Activated T-helper 2 cell treated with anti-CD3 and anti-CD28 coated beads, Interferon-gamma antibody, Interleukin-2, Interleukin-4, amounts not matched to agents 10 μg/mL and 5 μg/mL and 100 μg/mL, durations not matched to agents 14 hours and 24 hours and 36 hours (primary cell): ENCODE results near the gene PCDHGA12. TPM values are rescaled to one million over a fixed set of nuclear protein-coding genes. Genes with fewer than 3 reads are reported as not detected.
"Not testable (repeated sequence)": the region's sequence is repeated elsewhere in the genome, so short reads cannot be mapped to it uniquely, and the experiment has no call there.

Experiments
- DNase-seq: peaks from one replicate; pipeline ENCODE4 v3.0.0; 2021; ENCODE audit warnings: low spot score
- H3K27ac Mint-ChIP-seq: one replicate; pipeline ENCODE4 v1.8.0; 2021; ENCODE audit warnings: mixed read lengths
- H3K27me3 Mint-ChIP-seq: one replicate; pipeline ENCODE4 v1.8.0; 2021; ENCODE audit warnings: low read depth, mixed read lengths
- H3K36me3 Mint-ChIP-seq: one replicate; pipeline ENCODE4 v1.8.0; 2021; ENCODE audit warnings: low read depth, mixed read lengths
- H3K4me1 Mint-ChIP-seq: one replicate; pipeline ENCODE4 v1.8.0; 2021; ENCODE audit warnings: low read depth, mixed read lengths
- H3K4me3 Mint-ChIP-seq: one replicate; pipeline ENCODE4 v1.8.0; 2021; ENCODE audit warnings: low read depth, mild to moderate bottlenecking, moderate library complexity, mixed read lengths
- H3K9me3 Mint-ChIP-seq: one replicate; pipeline ENCODE4 v1.8.0; 2021; ENCODE audit warnings: mixed read lengths
- intact Hi-C: fragments of 100-400 bp; cut with micrococcal nuclease; formaldehyde crosslinking; loops from one replicate; pipeline ENCODE4 v1.15.1; 2023
- total RNA-seq: library from RNA; stranded (reverse); gene quantifications from 2 replicates; pipeline ENCODE4 v1.2.3, GENCODE V29; 2022

PCDHGA12 gene
- total RNA-seq = 0.11 and 0.16 TPM in 2 replicates

GRCh38 chr5:141430332-141431113, at the start of gene PCDHGA12:
Gene PCDHGA12, plus strand, starts transcription at chr5:141430507. Its CDS starts 253 bp downstream, at chr5:141430760.
- Mint-ChIP-seq H3K4me1 (peaks cover 2% of the 10 kb centered on the region), H3K36me3 (peaks cover 2% of the 10 kb centered on the region), H3K9me3 (peaks cover 19% of the 10 kb centered on the region), H3K27ac (no peak within 1 kb of the TSS), H3K4me3 (peak within 1 kb of the TSS; percentile 63), H3K27me3 (peaks cover 24% of the 10 kb centered on the region)
- DNase-seq = no peak
- intact Hi-C loops = no loop called here

- H3K36me3 Mint-ChIP-seq = no peaks in the 10 kb centered on the region
- peaks cover 38% of the 10 kb centered on the region for H3K9me3 Mint-ChIP-seq
- intact Hi-C loops = no loop called here
- peak within 1 kb of the TSS; percentile 75 for H3K4me3 Mint-ChIP-seq
- no peak for DNase-seq
- no peak within 1 kb of the TSS for H3K27ac Mint-ChIP-seq
- peaks cover 11% of the 10 kb centered on the region for H3K27me3 Mint-ChIP-seq
- H3K4me1 Mint-ChIP-seq = no peaks in the 10 kb centered on the region
These were observed 47.6 kb upstream of the PCDHGA12 start, which contains the start of gene PCDHGA7 for GRCh38 chr5:141382469-141383294. Gene PCDHGA7, plus strand, starts transcription at chr5:141382742. Its CDS starts 158 bp downstream, at chr5:141382900.

DNA sequence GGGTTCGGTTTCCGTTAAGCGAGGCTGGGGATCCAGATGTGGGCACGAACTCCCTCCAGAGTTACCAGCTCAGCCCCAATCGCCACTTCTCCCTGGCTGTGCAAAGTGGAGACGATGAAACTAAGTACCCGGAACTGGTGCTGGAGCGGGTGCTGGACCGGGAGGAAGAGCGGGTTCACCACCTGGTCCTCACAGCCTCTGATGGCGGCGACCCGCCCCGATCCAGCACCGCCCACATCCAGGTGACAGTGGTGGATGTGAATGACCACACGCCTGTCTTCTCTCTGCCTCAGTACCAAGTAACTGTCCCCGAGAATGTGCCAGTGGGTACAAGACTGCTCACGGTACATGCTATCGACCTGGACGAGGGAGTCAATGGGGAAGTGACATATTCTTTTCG, 47.0 kb upstream of the PCDHGA12 start:
- Mint-ChIP-seq H3K4me3 (peak overlapping the region; percentile 75), H3K27me3 (peaks cover 13% of the 10 kb centered on the region), H3K27ac (no peak overlapping the region), H3K4me1 (no peaks in the 10 kb centered on the region), H3K9me3 (peaks cover 41% of the 10 kb centered on the region), H3K36me3 (no peaks in the 10 kb centered on the region)
- intact Hi-C loops = no loop called here
- DNase-seq = no peak

DNA sequence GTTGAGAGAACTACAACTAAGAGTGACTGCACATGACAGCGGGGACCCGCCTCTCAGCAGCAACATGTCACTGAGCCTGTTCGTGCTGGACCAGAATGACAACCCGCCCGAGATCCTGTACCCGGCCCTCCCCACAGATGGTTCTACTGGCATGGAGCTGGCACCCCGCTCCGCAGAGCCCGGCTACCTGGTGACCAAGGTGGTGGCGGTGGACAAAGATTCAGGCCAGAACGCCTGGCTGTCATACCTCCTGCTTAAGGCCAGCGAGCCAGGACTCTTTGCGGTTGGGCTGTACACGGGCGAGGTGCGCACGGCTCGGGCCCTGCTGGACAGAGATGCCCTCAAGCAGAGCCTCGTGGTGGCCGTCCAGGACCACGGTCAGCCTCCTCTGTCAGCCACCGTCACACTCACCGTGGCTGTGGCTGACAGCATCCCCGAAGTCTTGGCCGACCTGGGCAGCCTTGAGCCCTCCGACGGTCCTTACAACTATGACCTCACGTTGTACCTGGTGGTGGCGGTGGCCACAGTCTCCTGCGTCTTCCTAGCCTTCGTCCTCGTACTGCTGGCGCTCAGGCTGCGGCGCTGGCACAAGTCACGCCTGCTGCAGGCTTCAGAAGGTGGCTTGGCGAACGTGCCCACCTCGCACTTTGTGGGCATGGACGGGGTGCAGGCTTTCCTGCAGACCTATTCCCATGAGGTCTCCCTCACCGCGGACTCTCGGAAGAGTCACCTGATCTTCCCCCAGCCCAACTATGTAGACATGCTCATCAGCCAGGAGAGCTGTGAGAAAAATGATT, 45.6 kb upstream of the PCDHGA12 start:
- Mint-ChIP-seq H3K27ac (no peak overlapping the region), H3K4me3 (no peak overlapping the region), H3K4me1 (no peaks in the 10 kb centered on the region), H3K27me3 (peaks cover 16% of the 10 kb centered on the region), H3K36me3 (no peaks in the 10 kb centered on the region), H3K9me3 (peaks cover 46% of the 10 kb centered on the region)
- intact Hi-C loops = no loop called here
- DNase-seq = no peak

DNA sequence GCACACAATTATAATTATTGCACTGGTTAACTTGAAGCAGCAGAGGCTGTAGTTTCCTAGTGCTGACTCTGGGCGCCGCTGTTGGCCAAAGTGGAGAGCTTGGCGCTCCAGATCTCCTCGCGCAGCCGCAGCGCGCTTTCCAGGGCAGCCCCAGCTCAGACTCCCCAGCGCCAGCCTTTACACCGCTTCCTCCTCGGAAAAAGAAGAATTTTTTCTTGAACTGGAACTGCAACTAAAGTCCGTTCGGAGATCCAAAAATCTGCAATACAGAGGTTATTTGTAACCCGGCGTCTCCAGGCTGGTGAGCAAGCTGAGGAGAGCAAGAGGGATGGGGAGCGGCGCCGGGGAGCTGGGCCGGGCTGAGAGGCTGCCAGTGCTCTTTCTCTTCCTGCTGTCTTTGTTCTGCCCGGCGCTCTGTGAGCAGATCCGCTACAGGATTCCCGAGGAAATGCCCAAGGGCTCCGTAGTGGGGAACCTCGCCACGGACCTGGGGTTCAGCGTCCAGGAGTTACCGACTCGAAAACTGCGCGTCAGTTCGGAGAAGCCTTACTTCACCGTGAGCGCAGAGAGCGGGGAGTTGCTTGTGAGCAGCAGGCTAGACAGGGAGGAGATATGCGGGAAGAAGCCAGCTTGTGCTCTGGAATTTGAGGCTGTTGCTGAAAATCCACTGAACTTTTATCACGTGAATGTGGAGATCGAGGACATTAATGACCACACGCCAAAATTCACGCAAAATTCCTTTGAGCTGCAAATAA, 42.6 kb upstream of the PCDHGA12 start, which contains the start of gene PCDHGB4:
Gene PCDHGB4 (plus strand): TSS at position 142 of the 755 bp plus-strand sequence. CDS start 187 bp downstream, at position 329.
- Mint-ChIP-seq H3K9me3 (peaks cover 55% of the 10 kb centered on the region), H3K27me3 (peaks cover 20% of the 10 kb centered on the region), H3K4me3 (peak within 1 kb of the TSS; percentile 37)
- intact Hi-C loops, H3K4me1 Mint-ChIP-seq, H3K27ac Mint-ChIP-seq, H3K36me3 Mint-ChIP-seq, DNase-seq: not testable (repeated sequence)

- intact Hi-C loops = no loop called here
- H3K27me3 Mint-ChIP-seq = peaks cover 16% of the 10 kb centered on the region
- H3K27ac Mint-ChIP-seq = no peak overlapping the region
- peaks cover 53% of the 10 kb centered on the region for H3K9me3 Mint-ChIP-seq
- no peak for DNase-seq
- H3K4me3 Mint-ChIP-seq = no peak overlapping the region
- H3K4me1 Mint-ChIP-seq = no peaks in the 10 kb centered on the region
- H3K36me3 Mint-ChIP-seq = peaks cover 3% of the 10 kb centered on the region
These were observed 41.6 kb upstream of the PCDHGA12 start for GRCh38 chr5:141388661-141389060.

GRCh38 chr5:141389153-141390042, 40.9 kb upstream of the PCDHGA12 start:
- Mint-ChIP-seq H3K4me3 (no peak overlapping the region), H3K27me3 (peaks cover 15% of the 10 kb centered on the region), H3K36me3 (peaks cover 3% of the 10 kb centered on the region), H3K27ac (no peak overlapping the region), H3K4me1 (no peaks in the 10 kb centered on the region), H3K9me3 (peaks cover 56% of the 10 kb centered on the region)
- intact Hi-C loops = no loop called here
- no peak for DNase-seq

GRCh38 chr5:141392429-141393198, 37.7 kb upstream of the PCDHGA12 start, which contains the start of gene PCDHGA8:
Gene PCDHGA8, plus strand, starts transcription at chr5:141392633. Its CDS starts 181 bp downstream, at chr5:141392814.
- Mint-ChIP-seq H3K27me3 (peaks cover 15% of the 10 kb centered on the region), H3K4me3 (no peak within 1 kb of the TSS), H3K27ac (no peak within 1 kb of the TSS), H3K36me3 (peaks cover 3% of the 10 kb centered on the region), H3K9me3 (peaks cover 42% of the 10 kb centered on the region), H3K4me1 (no peaks in the 10 kb centered on the region)
- DNase-seq = no peak
- intact Hi-C loops = no loop called here

DNA sequence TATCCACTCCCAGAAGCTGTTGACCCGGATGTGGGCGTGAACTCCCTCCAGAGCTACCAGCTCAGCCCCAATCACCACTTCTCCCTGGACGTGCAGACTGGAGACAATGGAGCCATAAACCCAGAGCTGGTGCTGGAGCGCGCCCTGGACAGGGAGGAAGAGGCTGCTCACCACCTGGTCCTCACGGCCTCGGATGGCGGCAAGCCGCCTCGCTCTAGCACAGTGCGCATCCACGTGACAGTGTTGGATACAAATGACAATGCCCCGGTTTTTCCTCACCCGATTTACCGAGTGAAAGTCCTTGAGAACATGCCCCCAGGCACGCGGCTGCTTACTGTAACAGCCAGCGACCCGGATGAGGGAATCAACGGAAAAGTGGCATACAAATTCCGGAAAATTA, 37.0 kb upstream of the PCDHGA12 start:
- Mint-ChIP-seq H3K9me3 (peaks cover 40% of the 10 kb centered on the region), H3K27me3 (peaks cover 14% of the 10 kb centered on the region), H3K36me3 (peaks cover 3% of the 10 kb centered on the region), H3K27ac (no peak overlapping the region), H3K4me3 (no peak overlapping the region), H3K4me1 (no peaks in the 10 kb centered on the region)
- DNase-seq = no peak
- intact Hi-C loops = no loop called here

GRCh38 chr5:141394401-141395187, 35.7 kb upstream of the PCDHGA12 start:
- H3K36me3 Mint-ChIP-seq, H3K4me3 Mint-ChIP-seq, DNase-seq, H3K4me1 Mint-ChIP-seq, H3K27ac Mint-ChIP-seq, intact Hi-C loops: not testable (repeated sequence)
- H3K27me3 Mint-ChIP-seq = peaks cover 19% of the 10 kb centered on the region
- peaks cover 37% of the 10 kb centered on the region for H3K9me3 Mint-ChIP-seq
